GM19240 (cell line): ENCODE data around the gene OR5AP2.
"Not testable (repeated sequence)": the region's sequence is repeated elsewhere in the genome, so short reads cannot be mapped to it uniquely, and the experiment has no call there.

Experiments
- DNase-seq: peaks from one replicate; pipeline ENCODE4 v3.0.0; 2011; ENCODE audit warnings: low spot score; ENCODE audit not compliant: insufficient read length

OR5AP2 gene

DNA sequence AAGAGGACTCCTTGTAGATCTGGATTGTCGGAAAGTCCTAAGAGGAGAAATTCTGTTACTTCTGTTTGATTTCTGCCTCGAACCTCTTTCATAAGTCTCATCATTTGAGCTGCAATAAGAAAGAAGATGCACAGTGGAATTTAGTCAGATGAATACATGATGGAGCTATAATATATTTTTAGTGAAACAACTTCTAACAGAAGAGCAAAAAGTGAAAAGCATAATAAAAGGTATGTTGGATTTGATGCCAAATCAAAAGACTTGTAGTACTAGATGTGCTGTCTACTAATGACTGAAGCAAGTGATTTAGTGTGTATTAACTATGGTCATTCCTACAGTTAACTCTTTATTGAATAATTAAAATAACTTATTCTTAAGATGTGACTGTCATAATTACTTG, at the start of gene OR5AP2:
OR5AP2 (minus strand) TSS at position 101 of the 400 bp plus-strand sequence; CDS start at position 101, 0 bp downstream.
- DNase-seq = no peak

GRCh38 chr11:56691179-56691578, 48.9 kb upstream of the OR5AP2 start:
- DNase-seq = not testable (repeated sequence)

- no peak for DNase-seq
Observed at GRCh38 chr11:56688554-56689100, 46.4 kb upstream of the OR5AP2 start.

GRCh38 chr11:56670984-56671383, 28.7 kb upstream of the OR5AP2 start:
- no peak for DNase-seq

DNA sequence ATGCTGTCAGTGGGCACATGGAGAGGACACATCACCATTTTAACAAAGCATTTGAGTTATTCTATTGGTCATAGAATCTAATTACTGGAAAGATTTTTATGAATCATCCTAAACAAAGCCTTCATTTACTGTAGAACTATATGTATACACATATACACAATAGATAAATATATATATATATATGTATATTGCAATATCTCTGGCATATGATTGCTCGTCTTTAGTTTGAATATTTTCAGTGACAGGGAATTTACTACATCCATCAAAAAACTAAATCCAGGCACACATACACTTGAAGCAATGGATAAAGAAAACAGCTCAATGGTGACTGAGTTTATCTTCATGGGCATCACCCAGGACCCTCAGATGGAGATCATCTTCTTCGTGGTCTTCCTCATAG, 21.1 kb upstream of the OR5AP2 start, which contains the start of gene OR5AR1:
OR5AR1 (plus strand) TSS at position 301 of the 400 bp plus-strand sequence; CDS start at position 301, 0 bp downstream.
- no peak for DNase-seq

DNA sequence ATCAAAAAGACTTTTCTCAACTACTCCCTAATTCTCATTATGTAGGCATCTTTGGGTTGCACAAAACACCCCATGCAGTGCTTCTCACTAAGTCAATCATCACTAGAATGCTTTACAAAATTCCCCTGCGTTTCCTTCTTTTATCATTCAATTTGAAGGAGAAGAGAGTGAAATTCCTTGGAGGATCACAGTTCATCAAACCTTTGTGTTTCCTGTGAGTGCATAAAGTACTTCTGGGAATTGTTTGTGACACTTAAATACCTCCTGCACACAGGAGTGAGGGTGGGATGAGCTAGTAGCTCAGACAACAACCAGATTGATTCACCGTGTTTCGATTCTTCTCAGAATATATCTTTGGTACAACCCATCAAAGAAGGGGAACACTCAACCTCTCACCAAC, 17.5 kb upstream of the OR5AP2 start:
- no peak for DNase-seq

DNA sequence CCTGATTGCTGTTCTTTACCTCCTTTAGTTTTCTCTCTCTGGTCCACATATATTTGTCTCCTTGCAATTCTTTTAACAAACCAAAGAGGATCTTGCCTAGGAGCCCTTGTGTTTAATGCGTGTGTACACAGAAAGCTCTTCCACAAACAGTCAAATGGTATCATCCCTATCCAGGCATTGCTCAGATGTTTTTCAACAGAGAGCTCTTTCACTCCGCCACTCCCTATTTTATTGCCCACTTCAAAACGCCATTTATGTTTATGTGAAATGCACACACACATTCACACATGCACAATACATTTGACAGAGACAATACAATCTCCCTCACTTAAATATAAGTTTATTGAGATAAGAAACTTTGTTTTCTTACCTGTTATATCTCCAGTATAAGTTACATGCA, 4.7 kb downstream of the OR5AP2 start:
- no peak for DNase-seq

DNA sequence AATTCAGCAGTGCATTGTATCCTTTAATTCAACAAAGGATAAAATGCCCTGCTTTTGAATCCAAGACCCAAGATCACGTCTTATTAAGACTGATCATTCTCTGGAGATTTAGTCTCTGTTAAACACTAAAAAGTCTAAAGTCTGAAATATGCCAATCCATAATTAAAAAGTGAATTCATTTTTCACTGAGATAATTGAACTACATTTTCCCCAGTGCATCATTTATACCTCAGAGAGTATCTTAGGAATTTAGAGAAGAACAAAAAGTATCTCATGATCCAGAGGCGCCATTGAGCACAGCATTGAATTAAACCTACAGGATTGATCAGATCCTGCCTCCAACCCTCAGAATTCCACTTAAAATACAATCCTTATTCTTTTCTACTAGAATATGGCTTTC, 5.4 kb downstream of the OR5AP2 start:
- no peak for DNase-seq

- no peak for DNase-seq
Observed at GRCh38 chr11:56632329-56632728, 9.9 kb downstream of the OR5AP2 start.

- DNase-seq = no peak
Observed at GRCh38 chr11:56625946-56626345, 16.3 kb downstream of the OR5AP2 start.

DNA sequence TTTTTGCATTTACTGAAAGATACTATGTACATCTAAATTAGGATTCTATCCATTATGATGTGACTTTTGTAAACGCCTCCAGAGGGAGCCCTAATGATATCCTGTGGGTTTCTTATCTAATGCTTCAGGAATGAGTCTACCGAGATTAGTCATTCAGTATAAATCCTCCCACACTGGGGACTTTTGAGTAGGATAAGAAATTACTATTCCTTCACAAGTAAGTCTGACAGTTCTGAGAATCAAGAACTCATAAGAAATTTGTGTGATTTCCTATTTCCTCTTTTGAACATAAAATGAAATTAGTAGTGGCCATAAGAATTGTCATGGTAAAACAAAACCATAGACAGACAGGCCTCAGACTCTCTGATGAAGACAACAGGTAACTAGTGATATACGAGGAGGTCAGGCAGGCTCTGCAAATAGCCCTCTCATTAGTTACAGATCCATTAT, 17.6 kb downstream of the OR5AP2 start:
- DNase-seq = no peak

DNA sequence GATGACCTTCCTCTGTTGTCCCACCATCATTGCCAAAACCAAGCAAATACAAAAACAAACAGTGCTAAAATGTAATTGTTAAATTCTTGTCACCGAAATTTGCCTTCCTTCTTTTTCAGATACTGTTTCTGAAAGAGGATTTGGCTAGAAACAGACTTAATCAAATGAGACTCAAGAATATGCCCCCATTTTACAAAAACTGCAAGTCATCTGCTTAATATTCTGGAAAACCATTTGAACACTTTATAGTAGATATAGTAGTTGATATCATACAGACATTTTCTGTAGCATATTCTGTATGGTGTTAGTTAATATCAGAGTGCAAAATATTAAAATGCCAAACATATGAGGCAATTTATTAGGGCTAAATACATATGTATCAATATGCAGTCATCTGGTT, 31.1 kb downstream of the OR5AP2 start:
- DNase-seq = no peak

- DNase-seq = not testable (repeated sequence)
Observed at GRCh38 chr11:56592088-56592717, 50.0 kb downstream of the OR5AP2 start.
